ENCODE data around the gene POLG. TPM values are rescaled to one million over a fixed set of nuclear protein-coding genes. Genes with fewer than 3 reads are reported as not detected.

POLG gene
- total and polyA plus RNA-seq, 2 of the 4 experiments (the other 2 are of a cell fraction) = 19.9 to 30.6 TPM

GRCh38 chr15:89379818-89380217 is 45.2 kb upstream of the POLG start:
- Histone ChIP-seq H2BK15ac (ENCODE audit: low read depth, low read length) (no peak overlapping the region), H4K8ac (ENCODE audit: low read depth in 2 of 2, low read length in 2 of 2) (no peak overlapping the region), H3K56ac (ENCODE audit: extremely low read depth, insufficient read depth, low read length) (no peak overlapping the region), H2AFZ (replicated peaks; ENCODE audit: low read length, poor library complexity) (no peak overlapping the region), H3K4me1 (ENCODE audit: control insufficient read depth, insufficient read depth, low read length) (no peaks in the 10 kb centered on the region), H4K5ac (ENCODE audit: low read depth, low read length) (no peak overlapping the region), H3K18ac (ENCODE audit: low read depth, low read length) (no peak overlapping the region), H3K23ac (ENCODE audit: low read depth, low read length) (no peak overlapping the region), H2BK120ac (ENCODE audit: low read depth, low read length) (no peak overlapping the region), H4K20me1 (ENCODE audit: insufficient read depth, low read length) (no peaks in the 10 kb centered on the region), H3K36me3 (ENCODE audit: control insufficient read depth, insufficient read depth, low read length) (no peaks in the 10 kb centered on the region), H2BK5ac (ENCODE audit: low read depth, low read length, poor library complexity, severe bottlenecking) (no peak overlapping the region), H3K14ac (replicated peaks; ENCODE audit: low read depth, low read length) (no peak overlapping the region), H3K9me1 (ENCODE audit: insufficient read depth, low read length) (no peaks in the 10 kb centered on the region), H3K9me3 (ENCODE audit: control insufficient read depth, insufficient read depth, low read length) (no peaks in the 10 kb centered on the region; the same call in 1 of the 2 replicates), H3K27ac (ENCODE audit: insufficient read depth, low read length) (no peak overlapping the region), H3K4me2 (ENCODE audit: low read depth, low read length) (no peak overlapping the region), H3K27me3 (ENCODE audit: control insufficient read depth, insufficient read depth, low read length) (peaks cover 92% of the 10 kb centered on the region), H2BK20ac (ENCODE audit: low read depth, low read length) (no peak overlapping the region), H2AK5ac (ENCODE audit: low read depth, low read length) (no peak overlapping the region), H3K4ac (ENCODE audit: low read depth, low read length) (no peak overlapping the region), H3K9ac (ENCODE audit: low read depth, low read length) (no peak overlapping the region), H3K4me3 (ENCODE audit: insufficient read depth, low read depth, low read length) (no peak overlapping the region), H3K79me1 (ENCODE audit: low read depth in 1 of 2, low read length in 2 of 2) (no peaks in the 10 kb centered on the region), H2AK9ac (replicated peaks; ENCODE audit: low read depth, low read length, poor library complexity) (no peak overlapping the region), H4K91ac (ENCODE audit: insufficient read depth, low read depth, low read length) (no peak overlapping the region)
- ATAC-seq (ENCODE audit: low read depth) (no peak), DNase-seq (no peak)
- no CpG with 5 or more reads among the region's 5 CpGs for WGBS, 2 experiments (ENCODE audit: extremely low coverage in 2 of 2, insufficient read length in 1 of 2)
- no TSS peak for BruUV-seq (replicated peaks)
- ChIA-PET CTCF (no interaction called here), POLR2A (ENCODE audit: unreplicated experiment) (no interaction called here)
- dilution Hi-C loops (cut with HindIII; ENCODE audit: low sequenced_read_pairs, unreplicated experiment) = no loop called here
- intact Hi-C loops (cut with micrococcal nuclease) = no loop called here
- no peak for TF ChIP-seq POLR2A (IDR thresholded peaks at IDR 0.05; ENCODE audit: low read depth, low read length)
- no peak for TF ChIP-seq MAZ (IDR thresholded peaks at IDR 0.05; ENCODE audit: borderline replicate concordance, low read depth, low read length)
- TF ChIP-seq RFX5 (IDR thresholded peaks at IDR 0.05; ENCODE audit: low read depth, low read length) = no peak
- no peak for TF ChIP-seq NFE2L2 (IDR thresholded peaks at IDR 0.05; ENCODE audit: low read depth, low read length)
- TF ChIP-seq, protein P1, sequence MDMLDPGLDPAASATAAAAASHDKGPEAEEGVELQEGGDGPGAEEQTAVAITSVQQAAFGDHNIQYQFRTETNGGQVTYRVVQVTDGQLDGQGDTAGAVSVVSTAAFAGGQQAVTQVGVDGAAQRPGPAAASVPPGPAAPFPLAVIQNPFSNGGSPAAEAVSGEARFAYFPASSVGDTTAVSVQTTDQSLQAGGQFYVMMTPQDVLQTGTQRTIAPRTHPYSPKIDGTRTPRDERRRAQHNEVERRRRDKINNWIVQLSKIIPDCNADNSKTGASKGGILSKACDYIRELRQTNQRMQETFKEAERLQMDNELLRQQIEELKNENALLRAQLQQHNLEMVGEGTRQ (IDR thresholded peaks at IDR 0.05; ENCODE audit: low read depth, low read length) = no peak
- no peak for TF ChIP-seq FOS (IDR thresholded peaks at IDR 0.05; ENCODE audit: low read depth, low read length)
- TF ChIP-seq SMC3 (IDR thresholded peaks at IDR 0.05; ENCODE audit: low read depth, low read length) = no peak
- TF ChIP-seq CHD1 (IDR thresholded peaks at IDR 0.05; ENCODE audit: low read depth, low read length) = no peak
- no peak for TF ChIP-seq RAD21 (IDR thresholded peaks at IDR 0.05; ENCODE audit: low read length)
- in situ Hi-C loops (cut with MboI; ENCODE audit: low sequenced_read_pairs) = no loop called here

Data from IMR-90 (cell line).